H1 (cell line): ENCODE measurements around the gene MCFD2. TPM values are rescaled to one million over a fixed set of nuclear protein-coding genes. Genes with fewer than 3 reads are reported as not detected.

ENCODE experiments used
- CTCF ChIA-PET: fragments of 300-600 bp; sonication (Branson Sonifier 250); formaldehyde crosslinking; loops from one replicate; lab custom pipeline; 2021; ENCODE audit not compliant: partially characterized antibody; lab: Charles Lee
- POLR2A ChIA-PET: fragments of 300-600 bp; sonication (Branson Sonifier 250); formaldehyde crosslinking; loops from one replicate; lab custom pipeline; 2021; ENCODE audit warnings: inconsistent platforms; ENCODE audit not compliant: partially characterized antibody; lab: Charles Lee
- DNase-seq, 2 experiments: peaks; one replicate each; pipeline versions ENCODE4 v3.0.0 to v3.0.0-alpha.2; 2010 to 2022; ENCODE audit warnings: low spot score in 2 of 2, low read depth in 1 of 2, mixed read lengths in 1 of 2
- FAIRE-seq: peaks from 2 replicates; lab custom pipeline; 2011; peaks lifted over from hg19 to GRCh38; lab: Jason Lieb, UNC
- H2AFZ ChIP-seq: 2 replicates; pipeline ENCODE4 v1.8.1; 2012; ENCODE audit warnings: low read length, inconsistent platforms
- H2AK5ac ChIP-seq: 2 replicates; pipeline ENCODE4 v1.6.1; 2013; ENCODE audit warnings: low read depth, low read length
- H2BK120ac ChIP-seq: replicated peaks from 2 replicates; pipeline ENCODE3; 2013; ENCODE audit warnings: low read depth, low read length, inconsistent platforms
- H2BK12ac ChIP-seq: 2 replicates; pipeline ENCODE4 v1.6.1; 2013; ENCODE audit warnings: low read depth, low read length
- H2BK15ac ChIP-seq: 2 replicates; pipeline ENCODE4 v1.6.1; 2013; ENCODE audit warnings: low read length
- H2BK20ac ChIP-seq: 2 replicates; pipeline ENCODE4 v1.6.1; 2013; ENCODE audit warnings: low read length
- H2BK5ac ChIP-seq: 2 replicates; pipeline ENCODE4 v1.6.1; 2013; ENCODE audit warnings: low read depth, low read length
- H3K14ac ChIP-seq: 2 replicates; pipeline ENCODE4 v1.6.1; 2013; ENCODE audit warnings: inconsistent platforms; ENCODE audit not compliant: insufficient read length
- H3K18ac ChIP-seq: 2 replicates; pipeline ENCODE4 v1.6.1; 2013; ENCODE audit warnings: low read length; ENCODE audit errors: extremely low read depth
- H3K23ac ChIP-seq: 2 replicates; pipeline ENCODE4 v1.6.1; 2013; ENCODE audit warnings: inconsistent platforms; ENCODE audit not compliant: insufficient read length
- H3K23me2 ChIP-seq: 2 replicates; pipeline ENCODE4 v1.6.1; 2013; ENCODE audit warnings: low read depth, low read length
- H3K27ac ChIP-seq: 2 replicates; pipeline ENCODE4 v1.6.1; 2011; ENCODE audit warnings: low read depth, low read length, inconsistent platforms
- H3K27me3 ChIP-seq, 4 experiments: replicated peaks in 1 of 4; 1 replicate in 1 of 4; 2 replicates in 3 of 4; pipeline versions ENCODE4 v1.6.1 to v1.8.1; 2011 to 2013; ENCODE audit warnings: low read length in 3 of 4, mild to moderate bottlenecking in 3 of 4, inconsistent platforms in 2 of 4, mixed read lengths in 2 of 4, moderate library complexity in 1 of 4; ENCODE audit not compliant: control insufficient read depth in 3 of 4, insufficient read depth in 3 of 4; ENCODE audit errors: extremely low read depth in 1 of 4
- H3K36me3 ChIP-seq, 4 experiments: 2 replicates each; pipeline versions ENCODE4 v1.6.1 to v1.8.1; 2011 to 2013; ENCODE audit warnings: mild to moderate bottlenecking in 4 of 4, low read length in 3 of 4, moderate library complexity in 2 of 4, control low read depth in 1 of 4, inconsistent platforms in 1 of 4; ENCODE audit not compliant: insufficient read depth in 4 of 4, control insufficient read depth in 2 of 4
- H3K4ac ChIP-seq: replicated peaks from 2 replicates; pipeline ENCODE3; 2013; ENCODE audit warnings: low read length, low read depth, mixed read lengths, inconsistent platforms; ENCODE audit not compliant: insufficient read length
- H3K4me1 ChIP-seq, 4 experiments: replicated peaks in 1 of 4; 1 replicate in 1 of 4; 2 replicates in 3 of 4; pipeline versions ENCODE4 v1.6.1 to v1.8.1; 2011 to 2013; ENCODE audit warnings: low read length in 3 of 4, inconsistent platforms in 2 of 4, mixed read lengths in 1 of 4; ENCODE audit not compliant: insufficient read depth in 4 of 4, control insufficient read depth in 3 of 4
- H3K4me2 ChIP-seq, 2 experiments: 2 replicates each; pipeline versions ENCODE4 v1.6.1 to v1.8.1; 2011 to 2013; ENCODE audit warnings: low read depth in 2 of 2, low read length in 2 of 2, control low read depth in 1 of 2, inconsistent platforms in 1 of 2, mild to moderate bottlenecking in 1 of 2; ENCODE audit not compliant: insufficient read depth in 1 of 2
- H3K4me3 ChIP-seq, 4 experiments: fragments of 200-600, 300-600 bp in 1 of 4; sonication (generic), shearing (Covaris generic), sonication (Bioruptor Twin) in 1 of 4; 2 replicates each; pipeline versions ENCODE4 v1.5.1 to v1.8.1; 2011 to 2016; ENCODE audit warnings: low read length in 4 of 4, low read depth in 3 of 4, control low read depth in 2 of 4, inconsistent platforms in 2 of 4, mild to moderate bottlenecking in 2 of 4, mixed read lengths in 1 of 4, moderate library complexity in 1 of 4; ENCODE audit not compliant: insufficient read depth in 2 of 4; ENCODE audit errors: extremely low read depth in 1 of 4
- H3K56ac ChIP-seq: replicated peaks from 2 replicates; pipeline ENCODE3; 2013; ENCODE audit warnings: low read depth, mild to moderate bottlenecking, mixed read lengths, low read length, inconsistent platforms; ENCODE audit not compliant: insufficient read length
- H3K79me1 ChIP-seq: 2 replicates; pipeline ENCODE4 v1.6.1; 2013; ENCODE audit warnings: low read depth, low read length, control low read depth
- H3K79me2 ChIP-seq, 2 experiments: 2 replicates each; pipeline versions ENCODE4 v1.6.1 to v1.8.1; 2012 to 2013; ENCODE audit warnings: low read length in 2 of 2, mild to moderate bottlenecking in 2 of 2, inconsistent platforms in 1 of 2; ENCODE audit not compliant: insufficient read depth in 2 of 2, control insufficient read depth in 1 of 2
- H3K9ac ChIP-seq, 4 experiments: replicated peaks in 1 of 4; 1 replicate in 1 of 4; 2 replicates in 3 of 4; pipeline versions ENCODE4 v1.6.1 to v1.8.1; 2011 to 2013; ENCODE audit warnings: low read depth in 3 of 4, low read length in 3 of 4, control low read depth in 2 of 4, mild to moderate bottlenecking in 2 of 4, moderate library complexity in 2 of 4, inconsistent platforms in 1 of 4; ENCODE audit errors: extremely low read depth in 1 of 4
- H3K9me3 ChIP-seq, 2 experiments: 2 replicates each; pipeline versions ENCODE4 v1.6.1 to v1.8.1; 2012 to 2013; ENCODE audit warnings: mild to moderate bottlenecking in 2 of 2, moderate library complexity in 2 of 2, control low read depth in 1 of 2, inconsistent platforms in 1 of 2, low read depth in 1 of 2, low read length in 1 of 2, mixed read lengths in 1 of 2; ENCODE audit not compliant: insufficient read depth in 2 of 2
- H4K20me1 ChIP-seq, 2 experiments: replicated peaks in 1 of 2; 2 replicates each; pipeline versions ENCODE3 to v1.8.1; 2011 to 2013; ENCODE audit warnings: inconsistent platforms in 2 of 2, low read length in 2 of 2, mild to moderate bottlenecking in 1 of 2; ENCODE audit not compliant: insufficient read depth in 2 of 2, control insufficient read depth in 1 of 2
- H4K5ac ChIP-seq: 2 replicates; pipeline ENCODE4 v1.6.1; 2013; ENCODE audit warnings: low read length, low read depth, mixed read lengths, inconsistent platforms; ENCODE audit not compliant: insufficient read length
- H4K8ac ChIP-seq: 2 replicates; pipeline ENCODE4 v1.8.0; 2013; ENCODE audit warnings: mild to moderate bottlenecking, moderate library complexity, low read length, inconsistent platforms; ENCODE audit not compliant: insufficient read depth; ENCODE audit errors: extremely low read depth
- H4K91ac ChIP-seq: replicated peaks from 2 replicates; pipeline ENCODE3; 2013; ENCODE audit warnings: low read length, mixed read lengths, inconsistent platforms; ENCODE audit not compliant: insufficient read length
- RAD21 ChIP-seq, 2 experiments: IDR thresholded peaks in 1 of 2; conservative IDR thresholded peaks in 1 of 2; 2 replicates each; pipeline ENCODE4 v1.6.1; 2011; ENCODE audit warnings: low read depth in 2 of 2, low read length in 2 of 2, improper control_type of control experiment in 1 of 2, inconsistent platforms in 1 of 2, mild to moderate bottlenecking in 1 of 2, moderate library complexity in 1 of 2
- WGBS, 2 experiments: shearing (Covaris generic) in 1 of 2; methylation state at CpG; one replicate each; pipeline versions ENCODE4 v1.1.6 to v1.1.7; 2013 to 2015; ENCODE audit warnings: low lambda C conversion rate in 2 of 2, mixed read lengths in 2 of 2, inconsistent platforms in 1 of 2, low coverage in 1 of 2, missing lambda C conversion rate in 1 of 2; ENCODE audit not compliant: insufficient replicate concordance in 2 of 2, insufficient coverage in 1 of 2, insufficient read length in 1 of 2; ENCODE audit errors: extremely low coverage in 1 of 2, missing lambda C conversion rate in 1 of 2; 5-methylcytosine and 5-hydroxymethylcytosine counted together
- polyA plus RNA-seq, 7 experiments: library from polyadenylated mRNA; depleted of rRNA in 3 of 7; stranded (reverse) in 5 of 7; unstranded in 2 of 7; fragments of >200 nt in 5 of 7; fragments of 200-250 nt in 2 of 7; gene quantifications; 1 replicate in 5 of 7; 2 replicates in 1 of 7; 4 replicates in 1 of 7; pipeline versions ENCODE4 v1.2.1 to v1.2.3, GENCODE V29; 2011 to 2013; ENCODE audit warnings: missing spikeins in 2 of 7, mixed read lengths in 2 of 7
- total RNA-seq: library from RNA; stranded (reverse); fragmentation: NEBNext Ultra II Directional; extraction: Animal tissue kit (Norgen Biotek cat#: 25700); gene quantifications from 2 replicates; pipeline ENCODE4 v1.2.1, GENCODE V29; 2021
- TF ChIP-seq, protein P1 (sequence below): IDR thresholded peaks from 2 replicates; pipeline ENCODE4 v1.6.1; 2012; ENCODE audit warnings: inconsistent platforms
- TF ChIP-seq, protein P2 (sequence below), 3 experiments: IDR thresholded peaks; 1 replicate in 2 of 3; 2 replicates in 1 of 3; pipeline versions ENCODE4 v1.5.1 to v1.6.1; 2011; ENCODE audit warnings: low read length in 3 of 3, mild to moderate bottlenecking in 3 of 3, inconsistent platforms in 2 of 3, low read depth in 1 of 3, moderate library complexity in 1 of 3; ENCODE audit not compliant: insufficient read depth in 1 of 3; ENCODE audit errors: control extremely low read depth in 1 of 3

MCFD2 gene
- total and polyA plus RNA-seq, 2 of the 8 experiments (the other 6 are each of a cell fraction or from before 2014, with no cell fraction given) = 35.2 to 76.2 TPM

DNA sequence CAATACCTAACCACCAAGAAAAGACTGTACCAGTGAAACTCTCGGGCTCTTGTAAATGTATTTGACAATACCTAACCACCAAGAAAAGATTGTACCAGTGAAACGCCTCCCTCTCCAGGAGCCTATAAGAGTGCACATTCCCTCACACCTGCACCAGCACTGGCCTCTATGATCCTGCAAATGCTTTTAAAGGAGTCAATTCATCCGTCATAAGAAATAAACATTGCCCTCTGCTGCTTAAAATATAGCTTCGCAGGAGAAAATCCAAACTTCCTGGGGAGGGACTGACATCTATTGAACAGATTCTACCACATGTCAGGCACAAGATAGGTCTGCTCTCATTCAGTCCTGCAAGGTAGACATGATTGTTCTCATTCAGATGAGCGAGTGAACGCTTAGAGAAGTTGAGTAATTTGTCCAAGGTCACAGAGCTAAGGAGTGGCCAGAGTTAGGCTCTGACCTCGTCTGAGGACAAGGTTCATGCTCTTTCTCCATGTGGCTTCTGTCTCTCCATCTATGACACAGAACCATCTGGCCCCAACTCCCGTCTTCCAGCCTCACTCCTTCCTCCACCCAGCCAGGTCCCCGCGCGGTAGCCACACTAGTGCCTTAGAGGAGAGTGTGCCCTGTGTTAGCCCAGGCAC, 38.7 kb downstream of the MCFD2 start:
- Histone ChIP-seq H3K23me2 (peaks cover 18% of the 10 kb centered on the region), H2AK5ac (no peak overlapping the region), H3K23ac (no peak overlapping the region), H2BK20ac (no peak overlapping the region), H3K9ac (no peak overlapping the region), H4K8ac (no peak overlapping the region), H4K20me1 (peaks cover 0 to 12% of the 10 kb centered on the region in 2 experiments), H3K27ac (no peak overlapping the region), H3K27me3 (no peaks in the 10 kb centered on the region), H3K4me3 (no peak overlapping the region), H3K36me3 (no peaks in the 10 kb centered on the region; a peak in 1 of 8 replicates), H2BK15ac (no peak overlapping the region), H3K79me2 (0 out of 4 replicates have a peak, but pooled peaks cover 0 to 3% of the 10 kb centered on the region in 2 experiments), H2BK12ac (no peak overlapping the region), H3K4me2 (no peak overlapping the region), H3K14ac (no peak overlapping the region), H4K5ac (no peak overlapping the region), H2AFZ (no peak overlapping the region), H3K56ac (no peak overlapping the region), H3K9me3 (no peaks in the 10 kb centered on the region), H4K91ac (no peak overlapping the region), H3K18ac (no peak overlapping the region), H3K4me1 (0 out of 7 replicates have a peak, but pooled peaks cover 0 to 2% (median 0%) of the 10 kb centered on the region in 4 experiments), H3K4ac (no peak overlapping the region), H3K79me1 (no peaks in the 10 kb centered on the region; the same call in 1 of the 2 replicates), H2BK5ac (no peak overlapping the region), H2BK120ac (no peak overlapping the region)
- FAIRE-seq (no peak), DNase-seq (no peak)
- ChIA-PET CTCF (interaction anchor here (0.6 to 5.5 kb wide), 7 partner anchors 9 to 496 kb away, joined by 3 to 22 read pairs (median 4); no protein-coding TSS in a partner anchor), POLR2A (no interaction called here)
- TF ChIP-seq, protein P1, sequence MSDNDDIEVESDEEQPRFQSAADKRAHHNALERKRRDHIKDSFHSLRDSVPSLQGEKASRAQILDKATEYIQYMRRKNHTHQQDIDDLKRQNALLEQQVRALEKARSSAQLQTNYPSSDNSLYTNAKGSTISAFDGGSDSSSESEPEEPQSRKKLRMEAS = no peak
- TF ChIP-seq, protein P2, sequence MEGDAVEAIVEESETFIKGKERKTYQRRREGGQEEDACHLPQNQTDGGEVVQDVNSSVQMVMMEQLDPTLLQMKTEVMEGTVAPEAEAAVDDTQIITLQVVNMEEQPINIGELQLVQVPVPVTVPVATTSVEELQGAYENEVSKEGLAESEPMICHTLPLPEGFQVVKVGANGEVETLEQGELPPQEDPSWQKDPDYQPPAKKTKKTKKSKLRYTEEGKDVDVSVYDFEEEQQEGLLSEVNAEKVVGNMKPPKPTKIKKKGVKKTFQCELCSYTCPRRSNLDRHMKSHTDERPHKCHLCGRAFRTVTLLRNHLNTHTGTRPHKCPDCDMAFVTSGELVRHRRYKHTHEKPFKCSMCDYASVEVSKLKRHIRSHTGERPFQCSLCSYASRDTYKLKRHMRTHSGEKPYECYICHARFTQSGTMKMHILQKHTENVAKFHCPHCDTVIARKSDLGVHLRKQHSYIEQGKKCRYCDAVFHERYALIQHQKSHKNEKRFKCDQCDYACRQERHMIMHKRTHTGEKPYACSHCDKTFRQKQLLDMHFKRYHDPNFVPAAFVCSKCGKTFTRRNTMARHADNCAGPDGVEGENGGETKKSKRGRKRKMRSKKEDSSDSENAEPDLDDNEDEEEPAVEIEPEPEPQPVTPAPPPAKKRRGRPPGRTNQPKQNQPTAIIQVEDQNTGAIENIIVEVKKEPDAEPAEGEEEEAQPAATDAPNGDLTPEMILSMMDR (IDR thresholded peaks at IDR 0.05; ENCODE audit: control extremely low read depth in 1 of 3, insufficient read depth in 1 of 3, low read depth in 1 of 3, low read length in 3 of 3) = peak in 1 of 3 experiments; percentile 33; a peak in 1 of 4 replicates
- TF ChIP-seq RAD21 (IDR thresholded peaks at IDR 0.05 in 1 of 2, conservative IDR thresholded peaks at IDR 0.05 in 1 of 2; ENCODE audit: low read depth in 2 of 2, low read length in 2 of 2) = peak; percentile 36 to 48; a peak in 3 of 4 replicates
- WGBS, 2 experiments = 87% methylated on average over 11 of the region's 11 CpGs; no CpG with 5 or more reads in 1 of the 2 experiments
